ENCODE measurements around the gene NEK10.

DNA sequence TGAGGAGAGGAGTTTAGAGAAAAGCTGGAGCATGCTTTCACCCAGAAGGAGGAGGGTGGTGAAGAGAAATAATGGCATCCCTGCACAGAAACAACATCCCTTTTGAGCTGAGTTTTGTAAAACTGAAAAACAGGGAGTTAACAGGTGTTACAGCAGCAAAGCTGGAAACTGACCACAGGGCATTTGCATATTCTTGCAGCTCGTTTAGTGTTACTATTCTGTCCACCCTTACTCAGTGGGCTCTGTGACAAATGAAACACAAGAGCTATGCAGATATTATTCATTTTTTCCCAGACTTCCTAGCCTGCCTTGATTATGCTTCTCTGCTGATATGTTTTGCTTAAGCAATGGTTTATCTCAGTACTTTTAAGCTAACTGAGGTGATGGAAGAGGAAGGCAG, 272.0 kb downstream of the NEK10 start:
- TF ChIP-seq, protein P1, sequence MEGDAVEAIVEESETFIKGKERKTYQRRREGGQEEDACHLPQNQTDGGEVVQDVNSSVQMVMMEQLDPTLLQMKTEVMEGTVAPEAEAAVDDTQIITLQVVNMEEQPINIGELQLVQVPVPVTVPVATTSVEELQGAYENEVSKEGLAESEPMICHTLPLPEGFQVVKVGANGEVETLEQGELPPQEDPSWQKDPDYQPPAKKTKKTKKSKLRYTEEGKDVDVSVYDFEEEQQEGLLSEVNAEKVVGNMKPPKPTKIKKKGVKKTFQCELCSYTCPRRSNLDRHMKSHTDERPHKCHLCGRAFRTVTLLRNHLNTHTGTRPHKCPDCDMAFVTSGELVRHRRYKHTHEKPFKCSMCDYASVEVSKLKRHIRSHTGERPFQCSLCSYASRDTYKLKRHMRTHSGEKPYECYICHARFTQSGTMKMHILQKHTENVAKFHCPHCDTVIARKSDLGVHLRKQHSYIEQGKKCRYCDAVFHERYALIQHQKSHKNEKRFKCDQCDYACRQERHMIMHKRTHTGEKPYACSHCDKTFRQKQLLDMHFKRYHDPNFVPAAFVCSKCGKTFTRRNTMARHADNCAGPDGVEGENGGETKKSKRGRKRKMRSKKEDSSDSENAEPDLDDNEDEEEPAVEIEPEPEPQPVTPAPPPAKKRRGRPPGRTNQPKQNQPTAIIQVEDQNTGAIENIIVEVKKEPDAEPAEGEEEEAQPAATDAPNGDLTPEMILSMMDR (conservative IDR thresholded peaks at IDR 0.05; ENCODE audit: low read depth, low read length): no peak
- no peak for TF ChIP-seq EZH2 (IDR thresholded peaks at IDR 0.05; ENCODE audit: borderline replicate concordance, low read depth, low read length, poor library complexity, severe bottlenecking)
